H9 (cell line): ENCODE results near the gene SLCO3A1. TPM values are rescaled to one million over a fixed set of nuclear protein-coding genes. Genes with fewer than 3 reads are reported as not detected.

ENCODE experiments used
- DNase-seq: peaks from one replicate; pipeline ENCODE4 v3.0.0-alpha.2; 2017
- H2AFZ ChIP-seq: one replicate; pipeline ENCODE4 v1.6.1; 2013; ENCODE audit warnings: mild to moderate bottlenecking, low read length, control low read depth, moderate library complexity
- H2AK5ac ChIP-seq: 2 replicates; pipeline ENCODE4 v1.6.1; 2013; ENCODE audit warnings: low read length, control low read depth, mixed read lengths; ENCODE audit not compliant: insufficient read length
- H2BK120ac ChIP-seq: one replicate; pipeline ENCODE4 v1.6.1; 2013; ENCODE audit warnings: low read depth, mild to moderate bottlenecking, low read length, control low read depth, inconsistent platforms; ENCODE audit not compliant: poor library complexity, severe bottlenecking
- H2BK12ac ChIP-seq: 2 replicates; pipeline ENCODE4 v1.6.1; 2013; ENCODE audit warnings: low read length, control low read depth, mixed read lengths, low read depth; ENCODE audit not compliant: insufficient read length
- H2BK15ac ChIP-seq: 2 replicates; pipeline ENCODE4 v1.6.1; 2013; ENCODE audit warnings: low read depth, low read length, control low read depth
- H2BK20ac ChIP-seq: one replicate; pipeline ENCODE4 v1.6.1; 2013; ENCODE audit warnings: low read depth, mild to moderate bottlenecking, low read length, control low read depth, inconsistent platforms; ENCODE audit not compliant: poor library complexity, severe bottlenecking
- H2BK5ac ChIP-seq: 2 replicates; pipeline ENCODE4 v1.6.1; 2013; ENCODE audit warnings: low read length, control low read depth, mixed read lengths; ENCODE audit not compliant: insufficient read length
- H3K14ac ChIP-seq: 2 replicates; pipeline ENCODE4 v1.6.1; 2013; ENCODE audit warnings: low read length, control low read depth; ENCODE audit not compliant: insufficient read depth
- H3K18ac ChIP-seq: 2 replicates; pipeline ENCODE4 v1.6.1; 2013; ENCODE audit warnings: low read depth, mild to moderate bottlenecking, mixed read lengths, low read length, control low read depth; ENCODE audit not compliant: insufficient read length
- H3K23ac ChIP-seq: 2 replicates; pipeline ENCODE4 v1.6.1; 2013; ENCODE audit warnings: low read length, control low read depth, mixed read lengths, low read depth; ENCODE audit not compliant: insufficient read length
- H3K23me2 ChIP-seq: 2 replicates; pipeline ENCODE4 v1.6.1; 2013; ENCODE audit warnings: low read depth, mild to moderate bottlenecking, mixed read lengths, low read length, control low read depth; ENCODE audit not compliant: insufficient read length, poor library complexity, severe bottlenecking
- H3K27ac ChIP-seq: 2 replicates; pipeline ENCODE4 v1.5.1; 2013; ENCODE audit warnings: low read length, control low read depth, mixed read lengths, low read depth; ENCODE audit not compliant: insufficient read length
- H3K27me3 ChIP-seq: 2 replicates; pipeline ENCODE4 v1.6.1; 2013; ENCODE audit warnings: low read length, control low read depth, inconsistent platforms; ENCODE audit not compliant: insufficient read depth
- H3K4ac ChIP-seq: 2 replicates; pipeline ENCODE4 v1.6.1; 2013; ENCODE audit warnings: low read depth, mild to moderate bottlenecking, control low read depth, inconsistent platforms, low read length, moderate library complexity
- H3K4me1 ChIP-seq: 2 replicates; pipeline ENCODE4 v1.6.1; 2013; ENCODE audit warnings: low read length, control low read depth, inconsistent platforms; ENCODE audit not compliant: insufficient read depth
- H3K4me2 ChIP-seq: 2 replicates; pipeline ENCODE4 v1.6.1; 2013; ENCODE audit warnings: low read length, control low read depth, mixed read lengths; ENCODE audit not compliant: insufficient read length, insufficient read depth
- H3K56ac ChIP-seq: 2 replicates; pipeline ENCODE4 v1.6.1; 2013; ENCODE audit warnings: low read depth, mild to moderate bottlenecking, mixed read lengths, low read length, control low read depth; ENCODE audit not compliant: insufficient read length
- H3K79me1 ChIP-seq: 2 replicates; pipeline ENCODE4 v1.6.1; 2013; ENCODE audit warnings: low read depth, mild to moderate bottlenecking, moderate library complexity, low read length, control low read depth, inconsistent platforms; ENCODE audit not compliant: insufficient read depth, poor library complexity, severe bottlenecking
- H3K79me2 ChIP-seq: 2 replicates; pipeline ENCODE4 v1.6.1; 2013; ENCODE audit warnings: low read length, control low read depth, inconsistent platforms; ENCODE audit not compliant: insufficient read depth
- H3K9ac ChIP-seq: 2 replicates; pipeline ENCODE4 v1.6.1; 2013; ENCODE audit warnings: low read length, control low read depth, mixed read lengths; ENCODE audit not compliant: insufficient read length; ENCODE audit errors: extremely low read depth
- H3K9me3 ChIP-seq: one replicate; pipeline ENCODE4 v1.6.1; 2013; ENCODE audit warnings: low read depth, low read length, inconsistent platforms; ENCODE audit not compliant: control insufficient read depth
- H3T11ph ChIP-seq: one replicate; pipeline ENCODE4 v1.6.1; 2013; ENCODE audit warnings: mild to moderate bottlenecking, low read length, control low read depth, inconsistent platforms
- H4K20me1 ChIP-seq: one replicate; pipeline ENCODE4 v1.6.1; 2013; ENCODE audit not compliant: control insufficient read depth, insufficient read length, insufficient read depth
- H4K5ac ChIP-seq: 2 replicates; pipeline ENCODE4 v1.6.1; 2013; ENCODE audit warnings: low read depth, mild to moderate bottlenecking, mixed read lengths, low read length, control low read depth; ENCODE audit not compliant: insufficient read length
- H4K8ac ChIP-seq: replicated peaks from 2 replicates; pipeline ENCODE4 v1.6.1; 2013; ENCODE audit warnings: low read length, control low read depth, mixed read lengths, low read depth; ENCODE audit not compliant: insufficient read length
- H4K91ac ChIP-seq: 2 replicates; pipeline ENCODE4 v1.6.1; 2013; ENCODE audit warnings: low read depth, mild to moderate bottlenecking, moderate library complexity, mixed read lengths, low read length, control low read depth; ENCODE audit not compliant: insufficient read length
- H3K27ac Mint-ChIP-seq, 3 experiments: 2 replicates in 2 of 3; 3 replicates in 1 of 3; pipeline ENCODE4 v1.8.0; 2020 to 2021; ENCODE audit warnings: mixed read lengths in 3 of 3, mild to moderate bottlenecking in 1 of 3, moderate library complexity in 1 of 3
- H3K27me3 Mint-ChIP-seq: 2 replicates; pipeline ENCODE4 v1.8.0; 2021; ENCODE audit warnings: low read depth, mild to moderate bottlenecking, moderate library complexity, mixed read lengths
- H3K36me3 Mint-ChIP-seq, 3 experiments: 2 replicates in 2 of 3; 3 replicates in 1 of 3; pipeline ENCODE4 v1.8.0; 2020 to 2021; ENCODE audit warnings: low read depth in 3 of 3, mixed read lengths in 3 of 3; ENCODE audit not compliant: insufficient read depth in 1 of 3
- H3K4me1 Mint-ChIP-seq, 2 experiments: 2 replicates each; pipeline ENCODE4 v1.8.0; 2020; ENCODE audit warnings: mixed read lengths in 2 of 2
- H3K4me3 Mint-ChIP-seq, 2 experiments: 2 replicates in 1 of 2; 3 replicates in 1 of 2; pipeline ENCODE4 v1.8.0; 2020 to 2021; ENCODE audit warnings: mild to moderate bottlenecking in 2 of 2, mixed read lengths in 2 of 2, moderate library complexity in 1 of 2
- H3K9me3 Mint-ChIP-seq, 2 experiments: 2 replicates in 1 of 2; 3 replicates in 1 of 2; pipeline ENCODE4 v1.8.0; 2020; ENCODE audit warnings: mild to moderate bottlenecking in 2 of 2, mixed read lengths in 2 of 2, moderate library complexity in 1 of 2
- WGBS: extraction: QIAGEN DNeasy Blood & Tissue Kit; methylation state at CpG from one replicate; pipeline ENCODE4 v1.1.7; 2013; ENCODE audit warnings: missing lambda C conversion rate, low lambda C conversion rate, mixed read lengths; ENCODE audit not compliant: insufficient read length; ENCODE audit errors: extremely low coverage; 5-methylcytosine and 5-hydroxymethylcytosine counted together
- total RNA-seq: library from RNA; stranded (reverse); gene quantifications from 2 replicates; pipeline ENCODE4 v1.2.1, GENCODE V29; 2021
- TF ChIP-seq, protein P1 (sequence below): fragments of 200-600 bp; sonication (generic); conservative IDR thresholded peaks from 3 replicates; pipeline ENCODE4 v1.8.0; 2021; ENCODE audit warnings: antibody characterized with exemption, mild to moderate bottlenecking

Gene SLCO3A1
- total RNA-seq, 1 experiment from 2014 or later, result 9.4 TPM

DNA sequence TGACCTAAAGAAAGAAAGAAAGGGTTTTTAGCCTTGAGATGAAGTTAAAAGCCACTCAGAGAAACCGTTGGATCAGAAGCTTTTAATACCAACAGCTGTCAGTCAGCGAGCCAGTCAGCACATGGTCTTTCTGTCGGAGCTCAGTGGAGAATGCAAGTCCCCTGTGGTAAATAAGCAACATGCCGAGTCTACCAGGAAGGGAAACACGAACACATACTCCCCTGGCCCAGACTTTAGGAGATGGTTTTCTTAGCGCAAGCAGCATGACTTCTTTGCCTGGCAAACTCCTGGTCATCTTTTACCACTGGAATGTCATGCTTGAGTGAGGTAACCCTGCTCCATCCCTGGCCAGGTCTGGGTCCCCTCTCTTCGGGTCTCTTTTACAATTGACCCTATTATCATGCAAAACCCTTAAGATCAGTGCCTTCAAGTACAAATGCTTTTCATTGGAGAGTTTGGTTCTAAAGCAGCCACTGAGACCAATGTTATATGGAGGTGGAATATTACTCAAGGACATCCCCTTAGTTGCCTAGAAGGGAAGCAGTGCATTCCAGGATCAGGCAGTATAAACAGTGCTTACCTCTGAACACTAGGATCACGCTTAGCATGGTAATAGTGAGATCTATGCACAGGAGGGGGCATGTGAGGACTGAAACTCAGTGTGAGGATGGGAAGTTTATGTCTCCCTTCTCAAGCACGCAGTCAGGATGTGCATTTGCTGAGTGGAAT lies 28.2 kb downstream of the SLCO3A1 start:
- H3K9me3 ChIP-seq, result no peaks in the 10 kb centered on the region
- H3K4me1 Mint-ChIP-seq, result peaks cover 36 to 52% of the 10 kb centered on the region in 2 experiments

More for the DNA sequence above, 28.2 kb downstream of the SLCO3A1 start:
- Histone ChIP-seq H4K91ac (no peak overlapping the region), H2AFZ (no peak overlapping the region), H3K4me1 (peaks cover 2% of the 10 kb centered on the region; the same call in 1 of the 2 replicates), H2BK20ac (no peak overlapping the region), H3K4ac (no peak overlapping the region), H3K4me2 (peak overlapping the region; percentile 8), H3T11ph (no peak overlapping the region), H2BK12ac (no peak overlapping the region), H3K27ac (no peak overlapping the region), H2BK5ac (no peak overlapping the region), H3K27me3 (no peaks in the 10 kb centered on the region), H4K5ac (no peak overlapping the region), H3K79me2 (peaks cover 2% of the 10 kb centered on the region; the same call in 1 of the 2 replicates), H3K18ac (no peak overlapping the region), H2BK15ac (no peak overlapping the region), H4K20me1 (no peaks in the 10 kb centered on the region), H3K9ac (no peak overlapping the region), H3K14ac (no peak overlapping the region), H2BK120ac (no peak overlapping the region), H2AK5ac (no peak overlapping the region), H3K23ac (no peak overlapping the region), H4K8ac (no peak overlapping the region), H3K56ac (no peak overlapping the region), H3K79me1 (no peaks in the 10 kb centered on the region), H3K23me2 (no peaks in the 10 kb centered on the region)
- Mint-ChIP-seq H3K4me3 (0 out of 5 replicates have a peak overlapping the region, but pooled peaks of 1 of the 2 experiments have one; percentile 28), H3K9me3 (no peaks in the 10 kb centered on the region), H3K36me3 (no peaks in the 10 kb centered on the region; a peak in 1 of 7 replicates), H3K27me3 (no peaks in the 10 kb centered on the region), H3K27ac (peak overlapping the region in 2 of 3 experiments; percentile 33 to 55; a peak in 1 of 7 replicates)
- DNase-seq, result no peak
- TF ChIP-seq, protein P1, sequence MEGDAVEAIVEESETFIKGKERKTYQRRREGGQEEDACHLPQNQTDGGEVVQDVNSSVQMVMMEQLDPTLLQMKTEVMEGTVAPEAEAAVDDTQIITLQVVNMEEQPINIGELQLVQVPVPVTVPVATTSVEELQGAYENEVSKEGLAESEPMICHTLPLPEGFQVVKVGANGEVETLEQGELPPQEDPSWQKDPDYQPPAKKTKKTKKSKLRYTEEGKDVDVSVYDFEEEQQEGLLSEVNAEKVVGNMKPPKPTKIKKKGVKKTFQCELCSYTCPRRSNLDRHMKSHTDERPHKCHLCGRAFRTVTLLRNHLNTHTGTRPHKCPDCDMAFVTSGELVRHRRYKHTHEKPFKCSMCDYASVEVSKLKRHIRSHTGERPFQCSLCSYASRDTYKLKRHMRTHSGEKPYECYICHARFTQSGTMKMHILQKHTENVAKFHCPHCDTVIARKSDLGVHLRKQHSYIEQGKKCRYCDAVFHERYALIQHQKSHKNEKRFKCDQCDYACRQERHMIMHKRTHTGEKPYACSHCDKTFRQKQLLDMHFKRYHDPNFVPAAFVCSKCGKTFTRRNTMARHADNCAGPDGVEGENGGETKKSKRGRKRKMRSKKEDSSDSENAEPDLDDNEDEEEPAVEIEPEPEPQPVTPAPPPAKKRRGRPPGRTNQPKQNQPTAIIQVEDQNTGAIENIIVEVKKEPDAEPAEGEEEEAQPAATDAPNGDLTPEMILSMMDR, result no peak
- WGBS, result no CpG with 5 or more reads among the region's 9 CpGs
